DMS114 treated with DMSO at 0.1 percent for 48 hours (cell line): ENCODE measurements around the gene PRX.
"Not testable (repeated sequence)": the region's sequence is repeated elsewhere in the genome, so short reads cannot be mapped to it uniquely, and the experiment has no call there.

Experiments used
- DNase-seq: peaks from one replicate; lab custom pipeline; 2025; ENCODE audit not compliant: unreplicated experiment; lab: John Stamatoyannopoulos, UW

PRX gene

DNA sequence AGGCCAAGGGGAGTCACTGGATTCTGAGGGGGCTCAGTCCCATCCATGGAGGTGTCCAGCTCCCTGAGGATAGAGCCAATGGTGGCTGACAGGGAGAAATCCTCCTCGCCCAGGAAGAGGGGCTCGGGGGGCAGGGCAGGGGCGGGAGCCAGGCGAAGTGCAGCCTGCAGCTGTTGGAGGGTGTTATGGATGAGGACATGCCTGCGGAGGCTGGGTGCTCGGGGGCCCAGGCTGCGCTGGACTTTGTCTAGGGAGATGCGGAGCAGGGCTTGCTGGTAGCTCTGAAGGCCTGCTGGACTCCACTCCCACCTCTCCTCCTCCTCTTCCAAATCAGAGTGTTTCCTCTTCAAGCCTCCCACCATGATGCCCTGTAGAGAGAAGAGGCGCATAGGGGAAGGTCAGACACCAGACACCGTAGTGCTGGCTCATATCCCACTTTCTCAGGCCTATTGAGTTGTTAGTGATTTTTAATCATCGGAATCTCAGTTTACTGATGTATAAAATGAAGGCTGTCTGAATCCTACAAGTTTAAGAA lies 28.6 kb upstream of the PRX start:
- DNase-seq = no peak

DNA sequence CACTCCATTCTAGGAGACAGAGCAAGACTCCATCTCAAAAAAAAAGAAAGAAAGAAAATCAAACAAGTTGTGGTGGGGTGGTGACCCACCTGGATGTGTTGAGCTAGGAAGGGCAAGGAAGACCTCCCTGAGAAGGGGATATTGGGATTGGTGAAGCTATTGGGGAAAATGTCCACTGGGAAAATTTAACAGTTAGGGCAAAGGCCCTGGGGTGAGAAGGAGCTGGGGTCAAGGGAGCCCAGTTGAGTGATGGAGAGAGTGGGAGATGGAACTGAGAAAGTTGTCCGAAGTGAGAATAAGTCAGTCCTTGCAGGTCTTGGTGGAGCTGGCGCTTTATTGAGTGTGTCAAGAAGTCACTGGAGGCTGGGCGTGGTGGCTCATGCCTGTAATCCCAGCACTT lies 25.1 kb upstream of the PRX start:
- no peak for DNase-seq

DNA sequence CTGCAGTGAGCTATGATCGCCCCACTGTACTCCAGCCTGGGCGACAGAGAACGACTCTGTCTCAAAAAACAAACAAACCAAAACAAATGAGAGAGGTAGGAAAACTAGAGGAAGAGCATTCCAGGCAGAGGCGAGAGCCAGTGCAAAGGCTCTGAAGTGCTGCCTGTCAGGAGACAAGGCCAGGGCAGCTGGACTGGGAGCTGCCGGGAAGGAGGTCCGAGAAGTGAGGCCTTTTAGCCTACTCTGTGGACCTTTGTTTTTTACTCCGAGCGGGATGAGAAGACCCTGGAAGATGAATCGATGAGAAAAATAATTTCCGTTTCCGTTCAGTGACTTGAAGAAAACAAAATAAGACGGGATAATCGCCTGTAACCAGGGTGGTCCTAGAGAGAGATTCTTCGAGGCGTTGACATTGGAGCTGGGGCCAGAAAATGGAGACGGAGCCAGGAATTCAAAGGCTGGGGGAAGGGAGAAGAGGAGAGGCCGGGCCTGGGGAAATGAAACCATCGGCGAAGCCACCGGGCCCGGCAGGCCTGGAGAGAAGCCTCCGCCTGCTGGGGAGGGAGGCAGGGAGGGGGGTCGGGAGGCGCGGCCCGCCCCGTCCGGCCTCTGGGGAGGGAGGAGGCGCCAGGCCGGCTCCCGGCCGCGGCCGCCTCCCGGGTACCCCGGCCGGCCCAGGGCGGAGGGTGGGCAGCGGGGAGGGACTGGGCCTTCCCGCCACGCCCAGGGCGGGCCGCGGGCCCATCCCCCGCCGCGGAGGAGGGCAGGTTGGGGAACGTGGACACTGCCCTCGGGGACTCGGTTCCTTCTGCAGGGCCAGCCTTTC lies 20.4 kb upstream of the PRX start:
- peak; percentile 89 for DNase-seq

GRCh38 chr19:40432760-40433159 lies 19.6 kb upstream of the PRX start:
- not testable (repeated sequence) for DNase-seq

GRCh38 chr19:40431698-40432097 lies 18.5 kb upstream of the PRX start:
- DNase-seq = no peak

- DNase-seq = not testable (repeated sequence)
Observed at GRCh38 chr19:40430242-40430641, 17.1 kb upstream of the PRX start.

- not testable (repeated sequence) for DNase-seq
Observed at GRCh38 chr19:40428197-40428596, 15.0 kb upstream of the PRX start.

DNA sequence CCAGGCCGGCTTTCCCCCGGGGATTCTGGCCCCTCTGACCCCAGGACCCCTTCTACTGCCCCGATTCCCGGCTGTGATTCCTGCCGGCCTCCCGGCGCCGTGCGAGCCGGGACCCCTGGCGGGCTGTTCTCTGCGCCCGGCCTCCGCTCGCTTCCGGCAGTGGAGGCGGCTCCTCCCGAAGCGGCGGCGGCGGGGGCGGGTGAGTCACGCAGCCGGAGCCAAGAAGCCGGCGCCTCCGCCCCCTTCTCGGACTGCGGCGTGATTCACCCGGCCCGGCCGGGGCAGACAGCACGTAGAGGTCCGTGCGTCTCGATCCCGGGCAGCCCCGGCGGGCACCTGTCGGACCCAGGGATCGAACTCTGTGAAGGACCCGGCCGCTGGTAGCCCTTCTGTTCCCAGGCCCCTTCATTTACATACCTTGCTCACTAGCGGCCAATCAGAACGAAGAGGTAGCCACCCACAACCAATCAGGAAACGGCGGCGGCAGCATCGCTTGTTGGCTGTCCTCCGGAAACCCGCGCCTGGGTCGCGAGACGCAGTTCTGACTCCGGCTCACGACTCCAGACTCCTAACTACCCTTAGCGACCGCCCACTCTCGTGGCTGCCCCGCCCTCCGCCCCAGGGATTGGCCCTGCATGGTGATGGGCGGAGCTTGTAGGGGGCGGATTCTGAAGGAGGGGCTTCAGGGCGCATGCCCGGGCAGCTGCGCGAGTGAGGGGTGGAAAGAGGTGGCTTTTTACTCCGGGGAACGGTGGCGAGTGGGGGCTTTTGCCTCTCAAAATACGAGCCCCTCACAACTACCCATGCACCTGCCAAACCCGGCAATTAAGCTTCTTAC lies 12.5 kb upstream of the PRX start, which contains the start of gene SERTAD1:
SERTAD1 (minus strand) TSS at position 543 of the 838 bp plus-strand sequence. CDS start 2,446 bp downstream, outside the sequence.
- DNase-seq = peak; percentile 99

GRCh38 chr19:40424637-40425449 lies 11.7 kb upstream of the PRX start:
- DNase-seq = peak; percentile 53

GRCh38 chr19:40423938-40424337 lies 10.8 kb upstream of the PRX start:
- no peak for DNase-seq

- no peak for DNase-seq
Observed at GRCh38 chr19:40422748-40423566, 9.8 kb upstream of the PRX start.

DNA sequence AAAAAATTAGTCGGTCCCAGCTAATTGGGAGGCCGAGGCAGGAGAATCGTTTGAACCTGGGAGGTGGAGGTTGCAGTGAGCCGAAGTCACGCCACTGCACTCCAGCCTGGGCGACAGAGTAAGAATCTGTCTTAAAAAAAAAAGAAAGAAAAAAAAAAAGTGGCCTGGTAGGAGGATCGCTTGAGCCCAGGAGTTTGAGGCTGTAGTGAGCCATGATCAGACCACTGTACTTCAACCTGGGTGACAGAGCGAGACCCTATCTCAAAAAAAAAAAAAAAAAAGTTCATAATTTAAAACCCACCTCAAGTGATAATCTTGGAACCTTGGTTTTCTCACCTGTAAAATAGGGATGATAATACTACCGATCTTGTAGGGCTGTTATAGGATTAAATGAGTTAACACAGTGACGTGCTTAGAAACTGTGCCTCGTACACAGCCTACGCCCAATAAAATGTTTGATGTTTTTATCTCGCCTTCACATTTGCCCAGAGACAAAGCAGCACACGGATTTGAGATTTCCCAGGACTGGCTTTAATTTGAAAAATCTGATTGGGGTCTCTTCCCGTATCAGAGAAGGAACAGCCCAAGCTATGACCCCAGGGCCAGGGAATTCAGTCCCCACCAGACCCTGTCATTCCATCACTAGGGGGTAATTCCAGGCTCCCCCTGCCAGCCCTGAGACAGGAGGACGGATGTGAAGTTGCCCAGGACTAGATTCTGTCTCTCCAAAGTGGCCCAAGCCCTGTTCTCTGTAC lies 9.0 kb upstream of the PRX start:
- DNase-seq = no peak

- peak; percentile 85 for DNase-seq
Observed at GRCh38 chr19:40420766-40421765, 7.9 kb upstream of the PRX start.

DNA sequence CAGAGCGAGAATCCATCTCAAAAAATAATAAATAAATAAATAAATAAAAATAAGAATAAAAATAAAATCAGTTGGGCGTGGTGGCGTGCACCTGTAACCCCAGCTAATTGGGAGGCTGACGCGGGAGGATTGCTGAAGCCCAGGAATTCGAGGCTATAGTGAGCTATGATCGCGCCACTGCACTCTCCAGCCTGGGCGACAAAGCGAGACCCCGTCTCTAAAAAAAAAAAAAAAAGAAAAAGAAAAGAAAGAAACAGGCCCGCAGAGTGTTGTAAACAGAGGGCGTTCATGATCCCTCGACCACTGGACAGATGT lies 7.2 kb upstream of the PRX start:
- no peak for DNase-seq

GRCh38 chr19:40419780-40420179 lies 6.6 kb upstream of the PRX start:
- no peak for DNase-seq

- no peak for DNase-seq
Observed at GRCh38 chr19:40419066-40419612, 6.0 kb upstream of the PRX start.

- DNase-seq = no peak
Observed at GRCh38 chr19:40418040-40418439, 4.9 kb upstream of the PRX start.

DNA sequence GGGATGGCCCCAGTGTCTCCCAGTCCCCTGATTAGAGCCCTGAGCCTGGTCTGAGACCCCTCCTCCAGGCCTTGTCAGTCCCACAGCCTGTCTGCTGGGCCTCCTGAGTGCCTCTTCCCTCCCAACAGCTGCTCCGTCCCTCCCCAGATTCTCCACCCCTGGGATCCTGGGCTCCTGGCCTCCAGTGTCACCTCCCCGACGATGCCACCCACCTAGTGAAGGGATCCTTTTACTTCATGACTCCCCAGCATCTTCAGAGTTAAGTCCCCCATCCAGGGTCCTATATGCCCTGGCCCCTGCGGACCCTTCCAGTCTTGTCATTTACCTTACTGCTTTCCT lies 4.4 kb upstream of the PRX start:
- DNase-seq = no peak
